PC-3 (cell line): ENCODE measurements around the gene LDHD. TPM values are rescaled to one million over a fixed set of nuclear protein-coding genes. Genes with fewer than 3 reads are reported as not detected.

ENCODE experiments used
- ATAC-seq: fragments of 200-7000 bp; cut with Tn5 transposase; 2 replicates; pipeline ENCODE4 v1.9.1; 2020; ENCODE audit warnings: mild to moderate bottlenecking, moderate library complexity
- BruUV-seq: library from RNA; stranded (reverse); fragments of 400-500 nt; replicated peaks from 2 replicates; lab custom pipeline; 2021; lab: Mats Ljungman, UMichigan
- CTCF ChIA-PET: fragments of 300-600 bp; sonication (Branson Sonifier 250); formaldehyde crosslinking; loops from one replicate; lab custom pipeline; 2022; ENCODE audit warnings: antibody characterized with exemption; lab: Charles Lee
- POLR2A ChIA-PET: fragments of 300-600 bp; sonication (Branson Sonifier 250); formaldehyde crosslinking; loops from one replicate; lab custom pipeline; 2022; ENCODE audit warnings: antibody characterized with exemption; ENCODE audit not compliant: unreplicated experiment; lab: Charles Lee
- DNase-seq: peaks from one replicate; pipeline ENCODE4 v3.0.0-alpha.2; 2015
- H2AFZ ChIP-seq: fragments of 300-600 bp; sonication (generic); 2 replicates; pipeline ENCODE4 v1.6.0; 2016; ENCODE audit warnings: antibody characterized with exemption, low read length
- H3F3A ChIP-seq: fragments of 300-600 bp; sonication (generic); one replicate; pipeline ENCODE4 v1.6.0; 2017; ENCODE audit warnings: antibody characterized with exemption, low read length, control low read depth, mild to moderate bottlenecking; ENCODE audit not compliant: unreplicated experiment
- H3K27ac ChIP-seq: fragments of 300-600 bp; sonication (generic); 2 replicates; pipeline ENCODE4 v1.5.1; 2016; ENCODE audit warnings: mild to moderate bottlenecking, low read length
- H3K27me3 ChIP-seq: fragments of 300-600 bp; sonication (generic); 2 replicates; pipeline ENCODE4 v1.6.1; 2016; ENCODE audit warnings: low read length, mixed read lengths
- H3K36me3 ChIP-seq: fragments of 300-600 bp; sonication (generic); 2 replicates; pipeline ENCODE4 v1.6.1; 2016; ENCODE audit warnings: low read depth, mixed run types, low read length, mixed read lengths
- H3K4me1 ChIP-seq: fragments of 300-600 bp; sonication (generic); 2 replicates; pipeline ENCODE4 v1.5.1; 2016; ENCODE audit warnings: low read length; ENCODE audit not compliant: insufficient read depth
- H3K4me2 ChIP-seq: fragments of 300-600 bp; sonication (generic); 2 replicates; pipeline ENCODE4 v1.6.0; 2016; ENCODE audit warnings: low read length
- H3K4me3 ChIP-seq: fragments of 300-600 bp; sonication (generic); 2 replicates; pipeline ENCODE4 v1.5.1; 2016; ENCODE audit warnings: mild to moderate bottlenecking, low read length, mixed read lengths
- H3K79me2 ChIP-seq: fragments of 300-600 bp; sonication (generic); 2 replicates; pipeline ENCODE4 v1.6.1; 2017; ENCODE audit warnings: low read length, mixed read lengths
- H3K9ac ChIP-seq: fragments of 300-600 bp; sonication (generic); 2 replicates; pipeline ENCODE4 v1.6.0; 2016; ENCODE audit warnings: mild to moderate bottlenecking, low read length
- H3K9me2 ChIP-seq: fragments of 300-600 bp; sonication (generic); replicated peaks from 2 replicates; pipeline ENCODE4 v1.6.1; 2016; ENCODE audit warnings: mixed run types, low read length, mixed read lengths
- H3K9me3 ChIP-seq: fragments of 300-600 bp; sonication (generic); 2 replicates; pipeline ENCODE4 v1.6.1; 2016; ENCODE audit warnings: low read length, mixed read lengths
- H4K20me1 ChIP-seq: fragments of 300-600 bp; sonication (generic); 2 replicates; pipeline ENCODE4 v1.6.1; 2016; ENCODE audit warnings: low read length, mixed read lengths
- CTCF ChIP-seq: fragments of 300-600 bp; sonication (generic); conservative IDR thresholded peaks from 2 replicates; pipeline ENCODE4 v1.5.1; 2017; ENCODE audit warnings: antibody characterized with exemption, low read depth, mild to moderate bottlenecking, low read length
- EZH2 ChIP-seq: fragments of 300-600 bp; sonication (generic); IDR thresholded peaks from one replicate; pipeline ENCODE4 v1.6.1; 2017; ENCODE audit warnings: antibody characterized with exemption, mild to moderate bottlenecking, low read length; ENCODE audit not compliant: unreplicated experiment
- EZH2phosphoT487 ChIP-seq: fragments of 300-600 bp; sonication (generic); IDR thresholded peaks from 2 replicates; pipeline ENCODE4 v1.6.1; 2018; ENCODE audit warnings: mild to moderate bottlenecking, antibody characterized with exemption, low read length, borderline replicate concordance
- intact Hi-C: fragments of 100-400 bp; cut with micrococcal nuclease; formaldehyde crosslinking; loops from 2 replicates; pipeline ENCODE4 v1.9.0; 2023
- total RNA-seq: library from RNA; depleted of rRNA; stranded (reverse); fragments of >200 nt; gene quantifications from 2 replicates; pipeline ENCODE4 v1.2.3, GENCODE V29; 2014

Gene LDHD
- total RNA-seq, 1 experiment from 2014 or later: 3.1 TPM

- Histone ChIP-seq H3K4me3 (no peak overlapping the region), H3K4me1 (peaks cover 12% of the 10 kb centered on the region; the same call in 1 of the 2 replicates), H3K9me3 (no peaks in the 10 kb centered on the region), H3K9me2 (no peaks in the 10 kb centered on the region), H4K20me1 (no peaks in the 10 kb centered on the region), H3K36me3 (no peaks in the 10 kb centered on the region), H3K27me3 (no peaks in the 10 kb centered on the region), H3K4me2 (no peak overlapping the region), H3K9ac (no peak overlapping the region), H2AFZ (no peak overlapping the region), H3F3A (no peaks in the 10 kb centered on the region), H3K79me2 (peaks cover 76% of the 10 kb centered on the region), H3K27ac (no peak overlapping the region)
- ATAC-seq: no peak
- BruUV-seq: no TSS peak
- ChIA-PET POLR2A (no interaction called here), CTCF (no interaction called here)
- intact Hi-C loops: no loop called here
- DNase-seq: no peak
- no peak for TF ChIP-seq EZH2phosphoT487
Measured at GRCh38 chr16:75089486-75090202, 26.9 kb downstream of the LDHD start.

GRCh38 chr16:75088934-75089333 is 27.6 kb downstream of the LDHD start:
- Histone ChIP-seq H3K9me3 (no peaks in the 10 kb centered on the region), H3K9me2 (no peaks in the 10 kb centered on the region), H3K4me1 (peaks cover 12% of the 10 kb centered on the region; the same call in 1 of the 2 replicates), H3K27ac (no peak overlapping the region), H3K4me2 (no peak overlapping the region), H2AFZ (no peak overlapping the region), H3K4me3 (no peak overlapping the region), H3F3A (no peaks in the 10 kb centered on the region), H3K9ac (no peak overlapping the region), H3K27me3 (no peaks in the 10 kb centered on the region), H4K20me1 (no peaks in the 10 kb centered on the region), H3K36me3 (no peaks in the 10 kb centered on the region), H3K79me2 (peaks cover 80% of the 10 kb centered on the region)
- TF ChIP-seq EZH2phosphoT487 (no peak), EZH2 (no peak), CTCF (no peak)
- intact Hi-C loops: no loop called here
- DNase-seq (no peak), ATAC-seq (no peak)
- BruUV-seq: no TSS peak
- ChIA-PET CTCF (no interaction called here), POLR2A (no interaction called here)

GRCh38 chr16:75088216-75088615 is 28.4 kb downstream of the LDHD start:
- intact Hi-C loops: no loop called here
- H3K4me3 ChIP-seq: no peak overlapping the region
- H3K4me1 ChIP-seq: peaks cover 12% of the 10 kb centered on the region; the same call in 1 of the 2 replicates
- no peaks in the 10 kb centered on the region for H3K9me3 ChIP-seq
- ChIA-PET CTCF (no interaction called here), POLR2A (no interaction called here)
- no peak overlapping the region for H3K9ac ChIP-seq
- BruUV-seq: no TSS peak
- no peak overlapping the region for H2AFZ ChIP-seq
- H3K9me2 ChIP-seq: no peaks in the 10 kb centered on the region
- TF ChIP-seq EZH2: no peak
- TF ChIP-seq CTCF: no peak
- TF ChIP-seq EZH2phosphoT487: no peak
- H3K27ac ChIP-seq: no peak overlapping the region
- H3F3A ChIP-seq: no peaks in the 10 kb centered on the region
- no peaks in the 10 kb centered on the region for H3K36me3 ChIP-seq
- no peaks in the 10 kb centered on the region for H4K20me1 ChIP-seq
- DNase-seq (no peak), ATAC-seq (no peak)
- H3K27me3 ChIP-seq: no peaks in the 10 kb centered on the region
- peaks cover 85% of the 10 kb centered on the region for H3K79me2 ChIP-seq
- no peak overlapping the region for H3K4me2 ChIP-seq
